Skeletal muscle tissue (tissue), 4 donors: ENCODE measurements around the gene TRIM36. TPM values are rescaled to one million over a fixed set of nuclear protein-coding genes. Genes with fewer than 3 reads are reported as not detected.

Source experiments
- H3K27ac ChIP-seq: one replicate; pipeline ENCODE4 v1.7.0; 2013; ENCODE audit warnings: mild to moderate bottlenecking, low read depth, low read length, inconsistent platforms
- H3K27me3 ChIP-seq, 3 donors: one replicate each; pipeline ENCODE4 v1.7.0; 2013; ENCODE audit warnings: low read length in 3 of 3; ENCODE audit not compliant: control insufficient read depth in 3 of 3, insufficient read depth in 3 of 3
- H3K36me3 ChIP-seq, 3 donors: one replicate each; pipeline ENCODE4 v1.7.0; 2013; ENCODE audit warnings: low read length in 3 of 3; ENCODE audit not compliant: control insufficient read depth in 3 of 3, insufficient read depth in 3 of 3
- H3K4me1 ChIP-seq, 3 donors: one replicate each; pipeline ENCODE4 v1.7.0; 2013; ENCODE audit warnings: low read length in 3 of 3, mild to moderate bottlenecking in 3 of 3; ENCODE audit not compliant: control insufficient read depth in 3 of 3, insufficient read depth in 3 of 3
- H3K4me3 ChIP-seq, 3 donors: one replicate each; pipeline ENCODE4 v1.7.0; 2013; ENCODE audit warnings: low read length in 3 of 3
- H3K9ac ChIP-seq, 3 donors: one replicate each; pipeline ENCODE4 v1.7.0; 2013; ENCODE audit warnings: low read length in 3 of 3, mild to moderate bottlenecking in 3 of 3, moderate library complexity in 2 of 3, low read depth in 1 of 3
- H3K9me3 ChIP-seq, 3 donors: one replicate each; pipeline ENCODE4 v1.7.0; 2013; ENCODE audit warnings: low read length in 3 of 3; ENCODE audit not compliant: control insufficient read depth in 3 of 3
- total RNA-seq: library from RNA; depleted of rRNA; stranded (reverse); fragments of >200 nt; gene quantifications from one replicate; pipeline ENCODE4 v1.2.3, GENCODE V29; 2014
- donor health status: Osteomylitis.

The TRIM36 gene
- total RNA-seq, 1 donor from 2014 or later, result 2.6 TPM

GRCh38 chr5:115190388-115190787 lies 20.7 kb upstream of the TRIM36 start:
- Histone ChIP-seq H3K4me1 (no peaks in the 10 kb centered on the region), H3K4me3 (no peak overlapping the region), H3K27ac (no peak overlapping the region), H3K9ac (no peak overlapping the region), H3K27me3 (peaks cover 0 to 3% (median 0%) of the 10 kb centered on the region in 3 donors), H3K36me3 (no peaks in the 10 kb centered on the region), H3K9me3 (no peaks in the 10 kb centered on the region)

GRCh38 chr5:115189866-115190265 lies 20.2 kb upstream of the TRIM36 start:
- Histone ChIP-seq H3K4me1 (no peaks in the 10 kb centered on the region), H3K36me3 (no peaks in the 10 kb centered on the region), H3K9ac (no peak overlapping the region), H3K9me3 (no peaks in the 10 kb centered on the region), H3K4me3 (no peak overlapping the region), H3K27ac (no peak overlapping the region), H3K27me3 (peaks cover 0 to 3% (median 0%) of the 10 kb centered on the region in 3 donors)

GRCh38 chr5:115186794-115187193 lies 17.1 kb upstream of the TRIM36 start:
- H3K9ac ChIP-seq, result no peak overlapping the region
- no peaks in the 10 kb centered on the region for H3K36me3 ChIP-seq
- no peaks in the 10 kb centered on the region for H3K4me1 ChIP-seq
- H3K27me3 ChIP-seq, result peaks cover 9 to 20% (median 18%) of the 10 kb centered on the region in 3 donors
- H3K9me3 ChIP-seq, result no peaks in the 10 kb centered on the region
- H3K4me3 ChIP-seq, result no peak overlapping the region
- no peak overlapping the region for H3K27ac ChIP-seq

- H3K9me3 ChIP-seq, result no peaks in the 10 kb centered on the region
- H3K27ac ChIP-seq, result no peak overlapping the region
- H3K36me3 ChIP-seq, result no peaks in the 10 kb centered on the region
- peaks cover 2 to 6% (median 6%) of the 10 kb centered on the region in 3 donors for H3K4me1 ChIP-seq
- H3K4me3 ChIP-seq, result no peak overlapping the region
- H3K27me3 ChIP-seq, result peaks cover 30 to 39% (median 38%) of the 10 kb centered on the region in 3 donors
- no peak overlapping the region for H3K9ac ChIP-seq
Measured at GRCh38 chr5:115184770-115185169, 15.1 kb upstream of the TRIM36 start.

- H3K9ac ChIP-seq, result no peak overlapping the region
- H3K27me3 ChIP-seq, result peaks cover 49 to 57% (median 51%) of the 10 kb centered on the region in 3 donors
- H3K9me3 ChIP-seq, result no peaks in the 10 kb centered on the region
- H3K4me1 ChIP-seq, result peaks cover 7 to 13% (median 12%) of the 10 kb centered on the region in 3 donors
- no peak overlapping the region for H3K27ac ChIP-seq
- H3K4me3 ChIP-seq, result no peak overlapping the region
- no peaks in the 10 kb centered on the region for H3K36me3 ChIP-seq
Measured at GRCh38 chr5:115181757-115182156, 12.0 kb upstream of the TRIM36 start.

- H3K27me3 ChIP-seq, result peaks cover 49 to 54% (median 51%) of the 10 kb centered on the region in 3 donors
- no peaks in the 10 kb centered on the region for H3K36me3 ChIP-seq
Measured at GRCh38 chr5:115180165-115180709, 10.5 kb upstream of the TRIM36 start.

GRCh38 chr5:115179394-115180164 lies 9.9 kb upstream of the TRIM36 start:
- Histone ChIP-seq H3K36me3 (no peaks in the 10 kb centered on the region), H3K9ac (peak overlapping the region in 1 of 3 donors; percentile 58), H3K4me1 (peaks cover 7 to 13% (median 12%) of the 10 kb centered on the region in 3 donors), H3K4me3 (peak overlapping the region; percentile 61 to 65 (median 63)), H3K9me3 (no peaks in the 10 kb centered on the region), H3K27me3 (peaks cover 49 to 52% (median 51%) of the 10 kb centered on the region in 3 donors), H3K27ac (no peak overlapping the region)

More at GRCh38 chr5:115180165-115180709, 10.5 kb upstream of the TRIM36 start:
- Histone ChIP-seq H3K27ac (no peak overlapping the region), H3K4me3 (peak overlapping the region; percentile 61 to 65 (median 63)), H3K9me3 (no peaks in the 10 kb centered on the region), H3K4me1 (peaks cover 7 to 13% (median 12%) of the 10 kb centered on the region in 3 donors), H3K9ac (peak overlapping the region in 1 of 3 donors; percentile 58)

- no peaks in the 10 kb centered on the region for H3K9me3 ChIP-seq
- H3K9ac ChIP-seq, result no peak overlapping the region
- peak overlapping the region in 1 of 3 donors; percentile 65 for H3K4me3 ChIP-seq
- peaks cover 7 to 13% (median 12%) of the 10 kb centered on the region in 3 donors for H3K4me1 ChIP-seq
- H3K27me3 ChIP-seq, result peaks cover 46 to 49% (median 47%) of the 10 kb centered on the region in 3 donors
- H3K27ac ChIP-seq, result no peak overlapping the region
- H3K36me3 ChIP-seq, result no peaks in the 10 kb centered on the region
Measured at GRCh38 chr5:115179030-115179393, 9.3 kb upstream of the TRIM36 start.

- peak overlapping the region in 1 of 3 donors; percentile 54 for H3K9ac ChIP-seq
- no peaks in the 10 kb centered on the region for H3K36me3 ChIP-seq
- H3K4me3 ChIP-seq, result peak overlapping the region; percentile 50 to 85 (median 77)
- H3K4me1 ChIP-seq, result peaks cover 13 to 20% (median 17%) of the 10 kb centered on the region in 3 donors
- no peak overlapping the region for H3K27ac ChIP-seq
- H3K27me3 ChIP-seq, result peaks cover 9 to 30% (median 15%) of the 10 kb centered on the region in 3 donors
- H3K9me3 ChIP-seq, result no peaks in the 10 kb centered on the region
Measured at GRCh38 chr5:115170929-115171510, 1.3 kb upstream of the TRIM36 start.
